SK-N-SH treated with all-trans-retinoic acid at 6 μM for 48 hours (cell line): ENCODE data around the gene TTC16.
"Not testable (repeated sequence)": the region's sequence is repeated elsewhere in the genome, so short reads cannot be mapped to it uniquely, and the experiment has no call there.

Experiments used
- ATAC-seq: fragments of 200-7000 bp; cut with Tn5 transposase; 3 replicates; pipeline ENCODE4 v1.9.1; 2020; ENCODE audit warnings: mild to moderate bottlenecking, moderate library complexity
- BACH2 ChIP-seq: fragments of 250-450 bp; sonication (Bioruptor Pico); IDR thresholded peaks from 2 replicates; pipeline ENCODE4 v1.9.0; 2021; ENCODE audit warnings: mild to moderate bottlenecking, borderline replicate concordance
- CSDC2 ChIP-seq: fragments of 250-450 bp; sonication (Bioruptor Pico); IDR thresholded peaks from 2 replicates; pipeline ENCODE4 v1.5.0; 2020; ENCODE audit warnings: mild to moderate bottlenecking, moderate library complexity
- ESRRG ChIP-seq: fragments of 250-450 bp; sonication (Bioruptor Pico); IDR thresholded peaks from 2 replicates; pipeline ENCODE4 v1.6.1; 2021; ENCODE audit warnings: mild to moderate bottlenecking
- GLIS3 ChIP-seq: fragments of 250-450 bp; sonication (Bioruptor Pico); IDR thresholded peaks from 2 replicates; pipeline ENCODE4 v1.5.0; 2020; ENCODE audit warnings: mild to moderate bottlenecking, moderate library complexity
- OSR1 ChIP-seq: fragments of 250-450 bp; sonication (Bioruptor Pico); IDR thresholded peaks from 2 replicates; pipeline ENCODE4 v1.8.0; 2022; ENCODE audit warnings: moderate library complexity, mild to moderate bottlenecking, inconsistent platforms
- PPARA ChIP-seq: fragments of 250-450 bp; sonication (Bioruptor Pico); IDR thresholded peaks from 2 replicates; pipeline ENCODE4 v1.5.0; 2020; ENCODE audit warnings: mild to moderate bottlenecking, borderline replicate concordance
- SNAI2 ChIP-seq: fragments of 250-450 bp; sonication (Bioruptor Pico); IDR thresholded peaks from 2 replicates; pipeline ENCODE4 v1.5.0; 2020; ENCODE audit warnings: mild to moderate bottlenecking, moderate library complexity
- TCF4 ChIP-seq: fragments of 250-450 bp; sonication (Bioruptor Pico); IDR thresholded peaks from 2 replicates; pipeline ENCODE4 v1.8.0; 2021; ENCODE audit warnings: mild to moderate bottlenecking, moderate library complexity, borderline replicate concordance
- TOX ChIP-seq: fragments of 250-450 bp; sonication (Bioruptor Pico); IDR thresholded peaks from 2 replicates; pipeline ENCODE4 v1.8.0; 2021; ENCODE audit warnings: mild to moderate bottlenecking, moderate library complexity, borderline replicate concordance
- ZC3H10 ChIP-seq: fragments of 250-450 bp; sonication (Bioruptor Pico); IDR thresholded peaks from 2 replicates; pipeline ENCODE4 v1.5.1; 2021; ENCODE audit warnings: mild to moderate bottlenecking, moderate library complexity
- ZFP3 ChIP-seq: fragments of 250-450 bp; sonication (Bioruptor Pico); IDR thresholded peaks from 2 replicates; pipeline ENCODE4 v1.5.0; 2020; ENCODE audit warnings: mild to moderate bottlenecking, moderate library complexity
- ZFP30 ChIP-seq: fragments of 450-650 bp; formaldehyde crosslinking; IDR thresholded peaks from 2 replicates; pipeline ENCODE4 v1.5.0; 2022; ENCODE audit warnings: mild to moderate bottlenecking, moderate library complexity
- ZNF565 ChIP-seq: fragments of 450-650 bp; formaldehyde crosslinking; conservative IDR thresholded peaks from 2 replicates; pipeline ENCODE4 v1.5.0; 2020; ENCODE audit warnings: low read depth, mild to moderate bottlenecking, moderate library complexity
- ZNF70 ChIP-seq: fragments of 450-650 bp; formaldehyde crosslinking; IDR thresholded peaks from 2 replicates; pipeline ENCODE4 v1.5.0; 2020; ENCODE audit warnings: mild to moderate bottlenecking, moderate library complexity
- ZNF8 ChIP-seq: fragments of 450-650 bp; formaldehyde crosslinking; IDR thresholded peaks from 2 replicates; pipeline ENCODE4 v1.5.0; 2020; ENCODE audit warnings: mild to moderate bottlenecking, moderate library complexity
- TF ChIP-seq, protein P1 (sequence below): fragments of 250-450 bp; sonication (Bioruptor Pico); IDR thresholded peaks from 2 replicates; pipeline ENCODE4 v1.8.0; 2020; ENCODE audit warnings: mild to moderate bottlenecking, moderate library complexity, borderline replicate concordance
- TF ChIP-seq, protein P2 (sequence below): fragments of 250-450 bp; sonication (Bioruptor Pico); IDR thresholded peaks from 2 replicates; pipeline ENCODE4 v1.5.1; 2020; ENCODE audit warnings: low read depth, mild to moderate bottlenecking, moderate library complexity
- TF ChIP-seq, protein P3 (sequence below): fragments of 250-450 bp; sonication (Bioruptor Pico); IDR thresholded peaks from 2 replicates; pipeline ENCODE4 v1.8.0; 2021; ENCODE audit warnings: low read depth, mild to moderate bottlenecking, moderate library complexity, borderline replicate concordance

Gene TTC16

DNA sequence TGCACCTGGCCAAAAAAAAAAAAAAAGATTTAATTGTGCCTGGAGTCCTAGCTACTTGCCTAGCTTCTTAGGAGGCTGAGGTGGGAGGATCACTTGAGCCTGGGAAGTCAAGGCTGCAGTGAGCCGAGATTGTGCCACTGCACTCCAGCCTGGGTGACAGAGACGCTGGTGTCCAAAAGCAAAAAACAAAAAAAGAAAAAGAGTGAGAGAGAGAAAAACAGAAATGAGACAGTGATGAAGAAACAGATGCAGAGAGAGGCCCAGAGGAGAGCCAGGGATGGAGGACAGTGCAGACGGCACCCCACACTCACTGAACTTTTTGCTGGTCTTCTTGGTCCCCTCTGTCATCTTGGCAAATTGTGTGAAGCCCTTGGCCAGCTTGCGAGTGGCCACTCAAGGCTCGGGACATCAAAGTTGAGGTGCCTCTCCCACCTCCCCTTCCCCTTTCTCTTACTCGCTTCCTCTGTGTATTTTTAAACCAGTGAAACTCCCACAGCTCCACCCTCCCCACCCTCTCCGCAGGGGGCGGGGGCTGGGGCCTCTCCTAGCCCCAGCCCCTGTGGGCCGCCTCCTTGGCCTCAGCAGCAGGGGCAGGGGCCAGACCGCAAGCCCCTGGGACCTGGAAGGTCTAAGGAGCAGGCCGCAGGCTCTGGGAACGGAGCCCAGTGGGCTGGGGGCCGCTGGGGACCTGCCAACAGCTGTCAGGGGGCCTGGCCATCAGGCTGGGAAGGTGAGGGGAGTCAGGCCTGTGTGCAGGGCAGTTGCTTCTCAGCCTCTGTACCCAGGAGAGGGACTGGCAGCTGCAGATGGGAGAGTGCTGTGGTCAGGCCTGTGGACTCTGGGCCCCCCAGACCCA, 62.6 kb downstream of the TTC16 start, which contains the start of gene SH2D3C:
Gene SH2D3C, minus strand, starts transcription at position 387 of the 856 bp plus-strand sequence. Its CDS starts 39 bp downstream, at position 348.
- ATAC-seq: no peak
- TF ChIP-seq ZFP30 (CRISPR knock-in tag) (no peak), ZNF70 (no peak), OSR1 (no peak), ZC3H10 (CRISPR knock-in tag) (no peak), CSDC2 (CRISPR knock-in tag) (no peak), BACH2 (no peak), TOX (CRISPR knock-in tag) (no peak), TCF4 (CRISPR knock-in tag) (no peak)
- TF ChIP-seq, protein P1, sequence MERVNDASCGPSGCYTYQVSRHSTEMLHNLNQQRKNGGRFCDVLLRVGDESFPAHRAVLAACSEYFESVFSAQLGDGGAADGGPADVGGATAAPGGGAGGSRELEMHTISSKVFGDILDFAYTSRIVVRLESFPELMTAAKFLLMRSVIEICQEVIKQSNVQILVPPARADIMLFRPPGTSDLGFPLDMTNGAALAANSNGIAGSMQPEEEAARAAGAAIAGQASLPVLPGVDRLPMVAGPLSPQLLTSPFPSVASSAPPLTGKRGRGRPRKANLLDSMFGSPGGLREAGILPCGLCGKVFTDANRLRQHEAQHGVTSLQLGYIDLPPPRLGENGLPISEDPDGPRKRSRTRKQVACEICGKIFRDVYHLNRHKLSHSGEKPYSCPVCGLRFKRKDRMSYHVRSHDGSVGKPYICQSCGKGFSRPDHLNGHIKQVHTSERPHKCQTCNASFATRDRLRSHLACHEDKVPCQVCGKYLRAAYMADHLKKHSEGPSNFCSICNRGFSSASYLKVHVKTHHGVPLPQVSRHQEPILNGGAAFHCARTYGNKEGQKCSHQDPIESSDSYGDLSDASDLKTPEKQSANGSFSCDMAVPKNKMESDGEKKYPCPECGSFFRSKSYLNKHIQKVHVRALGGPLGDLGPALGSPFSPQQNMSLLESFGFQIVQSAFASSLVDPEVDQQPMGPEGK (CRISPR knock-in tag): no peak
- TF ChIP-seq, all 23 proteins: peak for 0

DNA sequence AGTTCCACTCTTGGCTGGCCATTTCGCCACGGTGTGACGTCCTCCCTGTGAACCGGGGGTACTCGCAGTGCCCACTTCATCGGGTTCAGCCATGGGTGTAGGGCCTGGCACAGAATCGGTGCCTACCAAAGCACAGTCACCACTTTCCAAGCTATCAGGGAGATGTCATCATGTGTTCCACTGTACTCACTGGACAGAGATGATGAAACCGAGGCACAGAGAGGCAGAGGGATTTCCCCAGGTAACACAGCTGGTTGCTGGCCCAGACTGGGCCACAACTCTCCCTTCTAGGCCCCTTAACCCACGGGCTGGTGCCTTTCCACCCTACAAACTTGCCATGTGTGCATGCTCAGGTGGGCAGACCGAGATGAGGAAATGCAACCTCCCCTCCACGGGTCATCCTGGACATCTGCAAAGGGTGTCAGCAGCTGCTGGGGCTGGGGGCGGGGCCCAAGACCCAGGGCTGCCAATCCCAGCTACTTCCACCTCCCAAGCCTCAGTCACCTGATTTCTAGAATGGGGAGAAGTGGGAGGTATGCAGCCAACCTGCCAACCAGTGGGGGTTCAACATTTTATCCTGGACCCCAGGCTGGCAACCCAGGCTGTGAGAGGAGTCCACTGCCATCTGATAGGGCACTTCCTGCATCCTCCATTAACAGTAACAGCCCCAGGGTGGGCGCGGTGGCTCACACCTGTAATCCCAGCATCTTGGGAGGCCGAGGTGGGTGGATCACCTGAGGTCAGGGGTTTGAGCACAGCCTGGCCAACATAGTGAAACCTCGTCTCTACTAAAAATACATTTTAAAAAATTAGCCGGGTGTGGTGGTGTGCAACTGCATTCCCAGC, 63.5 kb downstream of the TTC16 start:
- ATAC-seq: no peak
- TF ChIP-seq, protein P2, sequence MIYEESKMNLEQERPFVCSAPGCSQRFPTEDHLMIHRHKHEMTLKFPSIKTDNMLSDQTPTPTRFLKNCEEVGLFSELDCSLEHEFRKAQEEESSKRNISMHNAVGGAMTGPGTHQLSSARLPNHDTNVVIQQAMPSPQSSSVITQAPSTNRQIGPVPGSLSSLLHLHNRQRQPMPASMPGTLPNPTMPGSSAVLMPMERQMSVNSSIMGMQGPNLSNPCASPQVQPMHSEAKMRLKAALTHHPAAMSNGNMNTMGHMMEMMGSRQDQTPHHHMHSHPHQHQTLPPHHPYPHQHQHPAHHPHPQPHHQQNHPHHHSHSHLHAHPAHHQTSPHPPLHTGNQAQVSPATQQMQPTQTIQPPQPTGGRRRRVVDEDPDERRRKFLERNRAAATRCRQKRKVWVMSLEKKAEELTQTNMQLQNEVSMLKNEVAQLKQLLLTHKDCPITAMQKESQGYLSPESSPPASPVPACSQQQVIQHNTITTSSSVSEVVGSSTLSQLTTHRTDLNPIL (CRISPR knock-in tag): no peak
- TF ChIP-seq PPARA (CRISPR knock-in tag): no peak
- no peak for TF ChIP-seq ZNF8 (CRISPR knock-in tag)
- TF ChIP-seq ZFP3 (CRISPR knock-in tag): no peak
- no peak for TF ChIP-seq ZC3H10 (CRISPR knock-in tag)
- TF ChIP-seq ZFP30 (CRISPR knock-in tag): no peak
- no peak for TF ChIP-seq ZNF565 (CRISPR knock-in tag)
- no peak for TF ChIP-seq TOX (CRISPR knock-in tag)
- TF ChIP-seq ESRRG (CRISPR knock-in tag): no peak
- TF ChIP-seq GLIS3 (CRISPR knock-in tag): no peak
- no peak for TF ChIP-seq OSR1
- TF ChIP-seq ZNF70: no peak
- TF ChIP-seq, all 23 proteins: peak for 0

DNA sequence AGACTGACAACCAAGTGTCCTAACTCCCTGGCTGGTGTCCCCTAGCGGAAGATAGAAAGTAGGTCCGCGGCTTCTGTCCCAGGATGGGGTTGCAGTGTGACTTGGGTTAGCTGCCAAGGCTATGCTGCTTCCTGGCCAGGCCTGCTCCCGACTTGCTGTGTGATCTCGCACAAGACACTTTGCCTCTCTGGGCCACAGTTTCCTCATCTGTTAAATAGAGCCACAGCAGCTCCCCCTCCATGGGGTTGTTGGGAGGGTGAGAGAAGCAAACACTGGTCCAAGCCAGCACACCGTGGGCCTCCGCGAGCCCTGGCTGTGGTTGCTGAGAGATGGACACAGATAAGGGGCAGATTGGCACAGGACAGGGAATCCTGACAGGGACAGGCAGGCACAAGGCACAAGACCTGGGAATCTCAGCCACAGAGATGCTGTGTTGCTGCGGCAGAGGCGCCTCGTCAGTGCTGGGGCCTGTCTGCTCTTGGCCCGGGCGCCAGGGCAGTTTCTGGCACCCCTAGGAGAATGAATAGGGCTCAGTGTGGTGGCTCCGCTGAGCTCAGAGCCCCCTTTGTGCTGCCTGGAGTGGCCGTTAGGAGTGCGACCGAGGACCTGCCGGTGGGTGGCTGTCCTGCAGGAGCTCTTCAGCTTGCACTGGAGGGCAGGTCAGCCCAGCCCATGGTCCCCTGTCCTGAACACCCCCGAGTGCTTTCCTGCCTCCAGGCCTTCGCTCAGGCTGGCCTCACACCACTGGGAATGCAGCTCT, 64.4 kb downstream of the TTC16 start:
- TF ChIP-seq SNAI2 (CRISPR knock-in tag) (no peak), ZNF565 (CRISPR knock-in tag) (no peak), OSR1 (no peak), ESRRG (CRISPR knock-in tag) (no peak), CSDC2 (CRISPR knock-in tag) (no peak), ZNF8 (CRISPR knock-in tag) (no peak), ZC3H10 (CRISPR knock-in tag) (no peak), TCF4 (CRISPR knock-in tag) (no peak), GLIS3 (CRISPR knock-in tag) (no peak)
- TF ChIP-seq, protein P3, sequence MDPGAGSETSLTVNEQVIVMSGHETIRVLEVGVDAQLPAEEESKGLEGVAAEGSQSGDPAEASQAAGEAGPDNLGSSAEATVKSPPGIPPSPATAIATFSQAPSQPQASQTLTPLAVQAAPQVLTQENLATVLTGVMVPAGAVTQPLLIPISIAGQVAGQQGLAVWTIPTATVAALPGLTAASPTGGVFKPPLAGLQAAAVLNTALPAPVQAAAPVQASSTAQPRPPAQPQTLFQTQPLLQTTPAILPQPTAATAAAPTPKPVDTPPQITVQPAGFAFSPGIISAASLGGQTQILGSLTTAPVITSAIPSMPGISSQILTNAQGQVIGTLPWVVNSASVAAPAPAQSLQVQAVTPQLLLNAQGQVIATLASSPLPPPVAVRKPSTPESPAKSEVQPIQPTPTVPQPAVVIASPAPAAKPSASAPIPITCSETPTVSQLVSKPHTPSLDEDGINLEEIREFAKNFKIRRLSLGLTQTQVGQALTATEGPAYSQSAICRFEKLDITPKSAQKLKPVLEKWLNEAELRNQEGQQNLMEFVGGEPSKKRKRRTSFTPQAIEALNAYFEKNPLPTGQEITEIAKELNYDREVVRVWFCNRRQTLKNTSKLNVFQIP (CRISPR knock-in tag): no peak
- no peak for ATAC-seq

DNA sequence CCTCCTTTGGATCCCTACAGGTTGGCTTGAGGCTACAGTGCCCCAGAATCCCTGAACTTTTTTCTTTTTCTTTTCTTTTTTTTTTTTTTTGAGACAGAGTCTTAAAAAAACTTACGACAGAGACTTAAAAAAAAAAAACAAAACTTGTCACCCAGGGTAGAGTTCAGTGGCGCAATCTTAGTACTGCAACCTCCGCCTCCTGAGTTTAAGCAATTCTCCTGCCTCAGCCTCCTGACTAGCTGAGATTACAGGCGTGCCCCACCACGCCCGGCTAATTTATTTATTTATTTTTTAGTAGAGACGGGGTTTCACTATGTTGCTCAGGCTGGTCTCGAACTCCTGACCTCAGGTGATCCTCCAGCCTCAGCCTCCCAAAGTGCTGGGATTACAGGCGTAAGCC, 65.0 kb downstream of the TTC16 start:
- not testable (repeated sequence) for ATAC-seq
